GM12875 (cell line): ENCODE measurements around the gene C4A.
"Not testable (repeated sequence)": the region's sequence is repeated elsewhere in the genome, so short reads cannot be mapped to it uniquely, and the experiment has no call there.

Experiments used
- H3K4me3 ChIP-seq: one replicate; pipeline ENCODE4 v1.5.1; 2011; ENCODE audit warnings: low read depth, low read length, control low read depth
- TF ChIP-seq, protein P1 (sequence below): IDR thresholded peaks from 2 replicates; pipeline ENCODE4 v1.5.1; 2011; ENCODE audit warnings: low read depth, mild to moderate bottlenecking, control low read depth, inconsistent platforms, low read length, moderate library complexity, borderline replicate concordance; ENCODE audit not compliant: insufficient read depth

C4A gene

DNA sequence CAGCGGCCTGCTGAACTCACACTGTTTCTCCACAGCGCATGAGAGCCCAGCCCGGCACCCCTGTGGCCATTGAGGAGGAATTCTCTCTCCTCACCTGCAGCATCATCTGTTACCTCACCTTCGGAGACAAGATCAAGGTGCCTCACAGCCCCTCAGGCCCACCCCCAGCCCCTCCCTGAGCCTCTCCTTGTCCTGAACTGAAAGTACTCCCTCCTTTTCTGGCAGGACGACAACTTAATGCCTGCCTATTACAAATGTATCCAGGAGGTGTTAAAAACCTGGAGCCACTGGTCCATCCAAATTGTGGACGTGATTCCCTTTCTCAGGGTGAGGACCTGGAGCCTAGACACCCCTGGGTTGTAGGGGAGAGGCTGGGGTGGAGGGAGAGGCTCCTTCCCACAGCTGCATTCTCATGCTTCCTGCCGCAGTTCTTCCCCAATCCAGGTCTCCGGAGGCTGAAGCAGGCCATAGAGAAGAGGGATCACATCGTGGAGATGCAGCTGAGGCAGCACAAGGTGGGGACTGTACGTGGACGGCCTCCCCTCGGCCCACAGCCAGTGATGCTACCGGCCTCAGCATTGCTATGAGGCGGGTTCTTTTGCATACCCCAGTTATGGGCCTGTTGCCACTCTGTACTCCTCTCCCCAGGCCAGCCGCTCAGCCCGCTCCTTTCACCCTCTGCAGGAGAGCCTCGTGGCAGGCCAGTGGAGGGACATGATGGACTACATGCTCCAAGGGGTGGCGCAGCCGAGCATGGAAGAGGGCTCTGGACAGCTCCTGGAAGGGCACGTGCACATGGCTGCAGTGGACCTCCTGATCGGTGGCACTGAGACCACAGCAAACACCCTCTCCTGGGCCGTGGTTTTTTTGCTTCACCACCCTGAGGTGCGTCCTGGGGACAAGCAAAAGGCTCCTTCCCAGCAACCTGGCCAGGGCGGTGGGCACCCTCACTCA, 57.7 kb downstream of the C4A start:
- H3K4me3 ChIP-seq, result not testable (repeated sequence)

DNA sequence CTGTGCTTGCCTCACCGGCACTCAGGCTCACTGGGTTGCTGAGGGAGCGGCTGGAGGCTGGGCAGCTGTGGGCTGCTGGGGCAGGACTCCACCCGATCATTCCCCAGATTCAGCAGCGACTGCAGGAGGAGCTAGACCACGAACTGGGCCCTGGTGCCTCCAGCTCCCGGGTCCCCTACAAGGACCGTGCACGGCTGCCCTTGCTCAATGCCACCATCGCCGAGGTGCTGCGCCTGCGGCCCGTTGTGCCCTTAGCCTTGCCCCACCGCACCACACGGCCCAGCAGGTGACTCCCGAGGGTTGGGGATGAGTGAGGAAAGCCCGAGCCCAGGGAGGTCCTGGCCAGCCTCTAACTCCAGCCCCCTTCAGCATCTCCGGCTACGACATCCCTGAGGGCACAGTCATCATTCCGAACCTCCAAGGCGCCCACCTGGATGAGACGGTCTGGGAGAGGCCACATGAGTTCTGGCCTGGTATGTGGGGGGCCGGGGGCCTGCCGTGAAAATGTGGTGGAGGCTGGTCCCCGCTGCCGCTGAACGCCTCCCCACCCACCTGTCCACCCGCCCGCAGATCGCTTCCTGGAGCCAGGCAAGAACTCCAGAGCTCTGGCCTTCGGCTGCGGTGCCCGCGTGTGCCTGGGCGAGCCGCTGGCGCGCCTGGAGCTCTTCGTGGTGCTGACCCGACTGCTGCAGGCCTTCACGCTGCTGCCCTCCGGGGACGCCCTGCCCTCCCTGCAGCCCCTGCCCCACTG, 58.6 kb downstream of the C4A start:
- not testable (repeated sequence) for H3K4me3 ChIP-seq

DNA sequence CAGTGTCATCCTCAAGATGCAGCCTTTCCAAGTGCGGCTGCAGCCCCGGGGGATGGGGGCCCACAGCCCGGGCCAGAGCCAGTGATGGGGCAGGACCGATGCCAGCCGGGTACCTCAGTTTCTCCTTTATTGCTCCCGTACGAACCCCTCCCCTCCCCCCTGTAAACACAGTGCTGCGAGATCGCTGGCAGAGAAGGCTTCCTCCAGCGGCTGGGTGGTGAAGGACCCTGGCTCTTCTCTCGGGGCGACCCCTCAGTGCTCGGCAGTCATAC, 59.1 kb downstream of the C4A start:
- not testable (repeated sequence) for H3K4me3 ChIP-seq

DNA sequence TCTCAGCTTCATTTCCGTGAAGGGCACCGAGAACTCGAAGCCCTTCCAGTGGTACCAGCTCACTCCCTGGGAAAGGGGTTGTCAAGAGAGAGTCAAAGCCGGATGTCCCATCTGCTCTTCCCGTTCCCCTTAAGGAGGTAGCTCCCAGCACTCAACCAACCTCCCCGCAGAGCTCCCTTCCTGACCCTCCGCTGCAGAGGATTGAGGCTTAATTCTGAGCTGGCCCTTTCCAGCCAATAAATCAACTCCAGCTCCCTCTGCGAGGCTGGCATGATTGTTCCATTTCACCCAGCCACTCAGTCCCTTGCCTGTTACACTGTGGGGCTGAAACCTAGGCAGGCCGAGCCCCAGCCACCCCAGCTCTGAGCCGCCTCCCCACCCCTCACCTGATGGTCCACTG, 59.5 kb downstream of the C4A start:
- not testable (repeated sequence) for H3K4me3 ChIP-seq

DNA sequence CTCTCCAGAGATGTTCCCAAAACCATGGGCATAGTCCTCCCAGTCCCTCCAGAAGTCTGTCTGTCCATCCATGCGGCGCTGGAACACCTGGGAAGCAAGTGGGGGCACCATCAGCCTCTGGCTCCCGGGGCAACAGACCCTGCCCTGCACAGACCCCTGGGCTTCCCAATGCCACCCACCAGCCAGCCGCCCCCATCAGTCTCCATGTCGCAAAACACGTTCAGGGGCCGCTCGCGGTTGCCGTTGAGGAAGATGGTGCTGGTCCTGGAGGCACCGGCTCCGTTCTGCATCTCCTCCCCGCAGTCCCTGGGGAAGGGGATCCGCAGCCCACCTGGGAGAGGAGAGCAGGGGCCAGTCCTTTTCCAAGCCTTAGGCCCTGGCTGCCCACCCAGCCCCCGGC, 60.4 kb downstream of the C4A start:
- H3K4me3 ChIP-seq, result not testable (repeated sequence)

DNA sequence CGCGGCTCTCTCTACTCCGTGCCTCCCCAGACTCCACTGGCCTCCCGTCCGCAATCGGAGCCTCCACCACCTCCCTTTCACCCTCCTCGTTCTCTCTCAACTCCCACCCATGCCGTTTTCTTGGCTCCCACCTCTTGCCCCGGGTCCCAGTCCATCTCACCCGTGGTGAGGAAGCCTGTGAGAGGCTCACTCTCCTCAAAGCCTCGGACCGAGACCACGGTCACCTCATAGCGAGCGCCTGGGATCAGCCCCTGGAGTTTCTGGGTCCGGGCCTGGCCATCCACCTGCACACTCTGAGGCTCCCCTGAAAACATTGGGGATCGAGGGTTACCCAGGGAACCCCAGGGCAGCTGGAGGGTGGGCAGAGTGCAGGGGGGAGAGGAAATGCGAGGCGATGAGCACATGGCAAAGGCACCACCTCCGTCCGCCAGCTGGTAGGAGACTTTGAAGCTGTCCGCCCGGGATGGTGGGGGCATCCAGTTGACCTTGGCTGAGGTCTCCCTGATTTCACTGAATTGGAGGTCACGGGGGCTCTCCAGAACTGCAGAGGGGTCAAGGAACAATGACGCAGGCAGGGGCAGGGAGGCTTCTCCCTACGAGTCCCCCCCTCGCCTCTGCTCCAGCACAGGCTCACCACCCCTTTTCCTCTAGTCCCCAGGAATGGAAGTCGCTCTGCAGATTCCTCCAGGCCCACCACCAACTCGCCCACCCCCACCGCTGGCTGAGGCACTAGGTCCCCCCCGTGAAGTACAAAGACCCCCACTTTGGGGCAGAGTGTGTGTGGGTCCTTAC, 61.9 kb downstream of the C4A start:
- not testable (repeated sequence) for H3K4me3 ChIP-seq

DNA sequence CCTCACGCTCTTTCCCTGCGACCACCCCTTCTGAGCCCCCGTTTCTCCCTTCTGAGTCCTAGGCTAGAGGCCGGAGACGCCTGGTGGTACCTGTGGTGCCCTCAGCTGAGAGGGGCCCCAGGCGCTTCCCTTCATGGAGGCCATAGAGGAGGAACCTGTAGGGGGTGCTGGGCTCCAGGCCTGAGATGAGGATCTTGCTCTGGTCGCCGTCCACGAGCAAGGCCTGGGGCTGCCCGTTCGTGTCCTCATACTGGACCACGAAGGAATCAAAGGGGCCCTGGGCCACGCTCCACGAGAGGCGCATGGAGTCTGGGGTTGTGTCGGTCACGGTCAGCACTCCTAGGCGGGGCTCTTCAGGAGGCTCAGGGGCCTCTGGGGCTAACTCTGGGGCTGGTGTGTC, 63.1 kb downstream of the C4A start:
- not testable (repeated sequence) for H3K4me3 ChIP-seq

DNA sequence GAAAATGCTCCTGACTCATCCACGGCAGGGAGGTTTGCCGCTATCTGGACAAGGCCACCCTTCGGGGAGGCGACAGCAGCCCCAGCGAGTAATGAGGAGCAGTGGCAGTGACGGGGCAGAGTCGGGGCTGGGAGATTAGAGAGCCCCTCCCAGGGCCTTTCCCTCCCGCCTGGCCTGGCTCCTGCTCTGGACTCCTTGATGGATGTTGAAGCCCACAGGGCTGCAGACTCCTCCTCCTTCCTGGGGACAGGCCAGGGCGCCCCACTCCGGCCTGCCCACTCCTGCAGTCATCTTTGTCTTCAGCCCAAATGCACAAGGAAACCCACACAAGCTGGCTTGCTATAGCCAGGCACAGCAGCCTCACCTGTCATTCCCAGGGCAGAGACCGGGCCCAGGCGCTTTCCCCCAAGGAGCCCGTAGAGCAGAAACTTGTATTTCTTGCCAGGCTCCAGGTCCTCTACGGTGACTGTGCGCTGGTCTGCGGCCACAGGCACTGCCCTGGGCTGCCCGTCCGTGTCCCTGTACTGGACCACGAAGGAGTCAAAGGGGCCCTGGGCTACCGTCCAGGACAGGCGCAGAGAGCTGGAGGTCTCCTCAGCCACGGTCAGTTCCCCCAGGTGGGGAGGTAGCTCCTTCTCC, 64.1 kb downstream of the C4A start:
- H3K4me3 ChIP-seq, result no peak overlapping the region
- TF ChIP-seq, protein P1, sequence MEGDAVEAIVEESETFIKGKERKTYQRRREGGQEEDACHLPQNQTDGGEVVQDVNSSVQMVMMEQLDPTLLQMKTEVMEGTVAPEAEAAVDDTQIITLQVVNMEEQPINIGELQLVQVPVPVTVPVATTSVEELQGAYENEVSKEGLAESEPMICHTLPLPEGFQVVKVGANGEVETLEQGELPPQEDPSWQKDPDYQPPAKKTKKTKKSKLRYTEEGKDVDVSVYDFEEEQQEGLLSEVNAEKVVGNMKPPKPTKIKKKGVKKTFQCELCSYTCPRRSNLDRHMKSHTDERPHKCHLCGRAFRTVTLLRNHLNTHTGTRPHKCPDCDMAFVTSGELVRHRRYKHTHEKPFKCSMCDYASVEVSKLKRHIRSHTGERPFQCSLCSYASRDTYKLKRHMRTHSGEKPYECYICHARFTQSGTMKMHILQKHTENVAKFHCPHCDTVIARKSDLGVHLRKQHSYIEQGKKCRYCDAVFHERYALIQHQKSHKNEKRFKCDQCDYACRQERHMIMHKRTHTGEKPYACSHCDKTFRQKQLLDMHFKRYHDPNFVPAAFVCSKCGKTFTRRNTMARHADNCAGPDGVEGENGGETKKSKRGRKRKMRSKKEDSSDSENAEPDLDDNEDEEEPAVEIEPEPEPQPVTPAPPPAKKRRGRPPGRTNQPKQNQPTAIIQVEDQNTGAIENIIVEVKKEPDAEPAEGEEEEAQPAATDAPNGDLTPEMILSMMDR, result no peak

DNA sequence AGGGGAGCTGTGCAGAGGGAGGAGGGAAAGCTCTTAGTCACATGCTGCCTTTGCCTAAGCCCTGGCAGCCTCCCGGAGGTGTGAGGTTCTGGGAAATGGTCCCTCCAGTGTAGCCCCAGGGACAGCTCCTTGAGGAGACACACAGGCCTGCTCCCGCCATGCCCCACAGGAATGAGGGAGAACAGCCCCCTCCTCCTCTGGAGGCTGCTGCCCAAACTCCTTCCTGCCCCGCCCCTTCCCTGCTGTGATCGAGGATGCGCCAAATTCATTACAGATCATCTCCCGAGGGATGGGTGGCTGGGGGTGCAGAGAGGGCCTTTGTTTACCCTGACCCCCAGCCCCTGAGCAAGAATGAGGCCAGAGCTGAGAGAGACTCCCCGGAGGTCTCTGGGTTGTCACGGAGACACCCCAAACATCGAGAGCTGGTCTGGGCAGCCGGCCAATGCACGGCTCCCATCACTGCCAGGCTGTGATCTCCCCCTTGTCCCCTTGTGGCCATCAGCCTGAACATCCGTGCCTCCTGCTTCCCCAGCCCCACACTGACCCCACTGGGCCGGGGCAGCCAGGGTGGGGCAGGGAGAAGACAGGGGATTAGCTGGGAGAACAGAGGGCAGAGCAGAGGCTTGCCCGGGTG, 64.7 kb downstream of the C4A start:
- H3K4me3 ChIP-seq, result no peak overlapping the region

DNA sequence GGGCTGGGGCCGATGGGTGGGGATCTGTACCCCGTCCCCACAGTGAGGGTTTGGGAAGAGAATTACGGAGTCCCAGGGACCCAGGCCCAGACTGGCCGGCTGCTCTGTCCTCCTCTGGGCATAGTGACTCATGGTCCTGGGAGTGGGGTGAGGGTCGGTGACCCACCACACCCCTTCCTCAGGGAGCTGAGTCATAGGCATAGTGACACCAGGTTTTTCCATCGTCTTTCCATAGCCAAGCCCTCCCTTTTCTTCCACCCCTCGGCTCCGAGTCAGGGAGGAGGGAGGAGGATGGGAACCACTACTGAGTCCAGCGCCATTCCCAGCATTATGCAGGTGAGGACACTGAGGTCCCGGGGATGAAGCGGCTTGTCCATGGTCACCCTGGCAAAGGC, 65.2 kb downstream of the C4A start:
- TF ChIP-seq, protein P1, result no peak
- H3K4me3 ChIP-seq, result no peak overlapping the region

More for the DNA sequence above, 64.7 kb downstream of the C4A start:
- TF ChIP-seq, protein P1, result no peak
